ENCODE data around the gene TRAF5. TPM values are rescaled to one million over a fixed set of nuclear protein-coding genes. Genes with fewer than 3 reads are reported as not detected.

The TRAF5 gene
- total RNA-seq, 1 donor from 2014 or later, result 73.1 TPM

- ATAC-seq (ENCODE audit: low read depth) (no peak), DNase-seq (no peak)
- peak overlapping the region; percentile 95 for H3K27ac Mint-ChIP-seq
- no peak for TF ChIP-seq CTCF (IDR thresholded peaks at IDR 0.05)
- H3K4me1 Mint-ChIP-seq, result peaks cover 91% of the 10 kb centered on the region
- H3K27me3 Mint-ChIP-seq, result no peaks in the 10 kb centered on the region
- CTCF ChIA-PET, result interaction anchor here (0.6 kb wide), 1 partner anchor 50 kb away, joined by 3 read pairs; no protein-coding TSS in a partner anchor
- H3K4me3 Mint-ChIP-seq, result peak overlapping the region; percentile 94
- intact Hi-C loops (cut with micrococcal nuclease), result no loop called here
- POLR2A ChIA-PET, result no interaction called here
- no peaks in the 10 kb centered on the region for H3K9me3 Mint-ChIP-seq
- H3K36me3 Mint-ChIP-seq (ENCODE audit: low read depth), result peaks cover 17% of the 10 kb centered on the region
These were observed 4.5 kb downstream of the TRAF5 start for GRCh38 chr1:211331011-211331709.

GRCh38 chr1:211332036-211332616 is 5.5 kb downstream of the TRAF5 start:
- Mint-ChIP-seq H3K36me3 (ENCODE audit: low read depth) (peaks cover 16% of the 10 kb centered on the region), H3K4me3 (peak overlapping the region; percentile 55)

GRCh38 chr1:211332830-211333229 is 6.2 kb downstream of the TRAF5 start:
- ChIA-PET CTCF (interaction anchor here (2.4 kb wide), 1 partner anchor 9 kb away, joined by 14 read pairs; no protein-coding TSS in a partner anchor), POLR2A (interaction anchor here (0.6 to 1.7 kb wide), 6 partner anchors 9 to 1575 kb away, joined by 3 to 6 read pairs (median 4); no protein-coding TSS in a partner anchor)
- Mint-ChIP-seq H3K36me3 (ENCODE audit: low read depth) (peaks cover 19% of the 10 kb centered on the region), H3K4me1 (peaks cover 100% of the 10 kb centered on the region), H3K9me3 (no peaks in the 10 kb centered on the region), H3K4me3 (peak overlapping the region; percentile 55), H3K27me3 (no peaks in the 10 kb centered on the region), H3K27ac (peak overlapping the region; percentile 88)
- DNase-seq, result no peak
- TF ChIP-seq CTCF (IDR thresholded peaks at IDR 0.05), result no peak
- ATAC-seq (ENCODE audit: low read depth), result peak; percentile 52
- intact Hi-C loops (cut with micrococcal nuclease), result loop anchor here (1.0 kb wide), 1 partner anchor 9 kb away; no protein-coding TSS in a partner anchor

More at GRCh38 chr1:211332036-211332616, 5.5 kb downstream of the TRAF5 start:
- ATAC-seq (ENCODE audit: low read depth) (no peak), DNase-seq (no peak)
- H3K27ac Mint-ChIP-seq, result peak overlapping the region; percentile 88
- H3K9me3 Mint-ChIP-seq, result no peaks in the 10 kb centered on the region
- intact Hi-C loops (cut with micrococcal nuclease), result loop anchor here (1.0 kb wide), 1 partner anchor 10 kb away; no protein-coding TSS in a partner anchor
- ChIA-PET CTCF (interaction anchor here (2.4 kb wide), 1 partner anchor 8 kb away, joined by 14 read pairs; no protein-coding TSS in a partner anchor), POLR2A (interaction anchor here (1.3 to 1.7 kb wide), 2 partner anchors 10 to 74 kb away, joined by 3 to 4 read pairs; no protein-coding TSS in a partner anchor)
- H3K4me1 Mint-ChIP-seq, result peaks cover 98% of the 10 kb centered on the region
- no peaks in the 10 kb centered on the region for H3K27me3 Mint-ChIP-seq
- no peak for TF ChIP-seq CTCF (IDR thresholded peaks at IDR 0.05)

GRCh38 chr1:211333906-211334305 is 7.3 kb downstream of the TRAF5 start:
- intact Hi-C loops (cut with micrococcal nuclease), result no loop called here
- Mint-ChIP-seq H3K36me3 (ENCODE audit: low read depth) (peaks cover 21% of the 10 kb centered on the region), H3K9me3 (no peaks in the 10 kb centered on the region), H3K4me3 (peak overlapping the region; percentile 0), H3K27me3 (no peaks in the 10 kb centered on the region), H3K4me1 (peaks cover 100% of the 10 kb centered on the region), H3K27ac (peak overlapping the region; percentile 88)
- ChIA-PET POLR2A (interaction anchor here (1.5 kb wide), 2 partner anchors 18 to 48 kb away, joined by 4 to 6 read pairs; no protein-coding TSS in a partner anchor), CTCF (interaction anchor here (2.4 kb wide), 1 partner anchor 10 kb away, joined by 14 read pairs; no protein-coding TSS in a partner anchor)
- no peak for ATAC-seq (ENCODE audit: low read depth)
- DNase-seq, result no peak
- no peak for TF ChIP-seq CTCF (IDR thresholded peaks at IDR 0.05)

GRCh38 chr1:211334986-211335385 is 8.4 kb downstream of the TRAF5 start:
- ChIA-PET POLR2A (interaction anchor here (2.0 to 5.8 kb wide), 2 partner anchors 7 to 48 kb away, joined by 7 to 68 read pairs; partner anchors contain the start of gene TRAF5), CTCF (interaction anchor here (1.4 to 4.3 kb wide), 2 partner anchors 16 to 19 kb away, joined by 3 to 15 read pairs; no protein-coding TSS in a partner anchor)
- H3K27ac Mint-ChIP-seq, result peak overlapping the region; percentile 88
- DNase-seq (no peak), ATAC-seq (ENCODE audit: low read depth) (no peak)
- intact Hi-C loops (cut with micrococcal nuclease), result no loop called here
- peaks cover 100% of the 10 kb centered on the region for H3K4me1 Mint-ChIP-seq
- peak overlapping the region; percentile 70 for H3K4me3 Mint-ChIP-seq
- H3K9me3 Mint-ChIP-seq, result no peaks in the 10 kb centered on the region
- peaks cover 23% of the 10 kb centered on the region for H3K36me3 Mint-ChIP-seq (ENCODE audit: low read depth)
- no peak for TF ChIP-seq CTCF (IDR thresholded peaks at IDR 0.05)
- no peaks in the 10 kb centered on the region for H3K27me3 Mint-ChIP-seq
